NCI-H526 treated with DMSO at 0.1 percent for 48 hours (cell line): ENCODE data around the gene NPTXR.

Experiments
- DNase-seq: peaks from one replicate; lab custom pipeline; 2025; lab: John Stamatoyannopoulos, UW

The NPTXR gene

GRCh38 chr22:38852522-38852921, 8.7 kb upstream of the NPTXR start:
- no peak for DNase-seq

GRCh38 chr22:38850941-38851849, 7.4 kb upstream of the NPTXR start:
- DNase-seq, result no peak

GRCh38 chr22:38850399-38850798, 6.6 kb upstream of the NPTXR start:
- DNase-seq, result no peak

- no peak for DNase-seq
Observed at GRCh38 chr22:38849811-38850210, 6.0 kb upstream of the NPTXR start.

- no peak for DNase-seq
Observed at GRCh38 chr22:38846412-38846811, 2.6 kb upstream of the NPTXR start.

- no peak for DNase-seq
Observed at GRCh38 chr22:38845004-38845740, 1.3 kb upstream of the NPTXR start.

GRCh38 chr22:38844315-38845003, 631 bp upstream of the NPTXR start:
- DNase-seq, result no peak

- no peak for DNase-seq
Observed at GRCh38 chr22:38843201-38843656, 599 bp downstream of the NPTXR start.

GRCh38 chr22:38842512-38843200, 1.2 kb downstream of the NPTXR start:
- DNase-seq, result no peak

GRCh38 chr22:38841635-38842034, 2.2 kb downstream of the NPTXR start:
- DNase-seq, result no peak

- no peak for DNase-seq
Observed at GRCh38 chr22:38841211-38841610, 2.6 kb downstream of the NPTXR start.

GRCh38 chr22:38840129-38840528, 3.7 kb downstream of the NPTXR start:
- DNase-seq, result no peak

GRCh38 chr22:38839686-38840085, 4.1 kb downstream of the NPTXR start:
- no peak for DNase-seq

- no peak for DNase-seq
Observed at GRCh38 chr22:38837414-38837928, 6.4 kb downstream of the NPTXR start.

GRCh38 chr22:38835888-38836301, 7.9 kb downstream of the NPTXR start:
- DNase-seq, result no peak

GRCh38 chr22:38834991-38835390, 8.8 kb downstream of the NPTXR start:
- DNase-seq, result no peak

GRCh38 chr22:38834215-38834953, 9.4 kb downstream of the NPTXR start:
- no peak for DNase-seq

- DNase-seq, result no peak
Observed at GRCh38 chr22:38833061-38833460, 10.8 kb downstream of the NPTXR start.

GRCh38 chr22:38832005-38832978, 11.5 kb downstream of the NPTXR start:
- no peak for DNase-seq
